Smooth muscle cell of trachea (primary cell): Measurements from ENCODE around the gene VPS35L. TPM values are rescaled to one million over a fixed set of nuclear protein-coding genes. Genes with fewer than 3 reads are reported as not detected.

Experiments
- total RNA-seq: library from RNA; depleted of rRNA; stranded (reverse); fragments of >200 nt; gene quantifications from 2 replicates; pipeline ENCODE4 v1.2.1, GENCODE V29; 2014

Gene VPS35L, protein sequence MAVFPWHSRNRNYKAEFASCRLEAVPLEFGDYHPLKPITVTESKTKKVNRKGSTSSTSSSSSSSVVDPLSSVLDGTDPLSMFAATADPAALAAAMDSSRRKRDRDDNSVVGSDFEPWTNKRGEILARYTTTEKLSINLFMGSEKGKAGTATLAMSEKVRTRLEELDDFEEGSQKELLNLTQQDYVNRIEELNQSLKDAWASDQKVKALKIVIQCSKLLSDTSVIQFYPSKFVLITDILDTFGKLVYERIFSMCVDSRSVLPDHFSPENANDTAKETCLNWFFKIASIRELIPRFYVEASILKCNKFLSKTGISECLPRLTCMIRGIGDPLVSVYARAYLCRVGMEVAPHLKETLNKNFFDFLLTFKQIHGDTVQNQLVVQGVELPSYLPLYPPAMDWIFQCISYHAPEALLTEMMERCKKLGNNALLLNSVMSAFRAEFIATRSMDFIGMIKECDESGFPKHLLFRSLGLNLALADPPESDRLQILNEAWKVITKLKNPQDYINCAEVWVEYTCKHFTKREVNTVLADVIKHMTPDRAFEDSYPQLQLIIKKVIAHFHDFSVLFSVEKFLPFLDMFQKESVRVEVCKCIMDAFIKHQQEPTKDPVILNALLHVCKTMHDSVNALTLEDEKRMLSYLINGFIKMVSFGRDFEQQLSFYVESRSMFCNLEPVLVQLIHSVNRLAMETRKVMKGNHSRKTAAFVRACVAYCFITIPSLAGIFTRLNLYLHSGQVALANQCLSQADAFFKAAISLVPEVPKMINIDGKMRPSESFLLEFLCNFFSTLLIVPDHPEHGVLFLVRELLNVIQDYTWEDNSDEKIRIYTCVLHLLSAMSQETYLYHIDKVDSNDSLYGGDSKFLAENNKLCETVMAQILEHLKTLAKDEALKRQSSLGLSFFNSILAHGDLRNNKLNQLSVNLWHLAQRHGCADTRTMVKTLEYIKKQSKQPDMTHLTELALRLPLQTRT
- total RNA-seq = 49.3 and 53.3 TPM in 2 replicates

DNA sequence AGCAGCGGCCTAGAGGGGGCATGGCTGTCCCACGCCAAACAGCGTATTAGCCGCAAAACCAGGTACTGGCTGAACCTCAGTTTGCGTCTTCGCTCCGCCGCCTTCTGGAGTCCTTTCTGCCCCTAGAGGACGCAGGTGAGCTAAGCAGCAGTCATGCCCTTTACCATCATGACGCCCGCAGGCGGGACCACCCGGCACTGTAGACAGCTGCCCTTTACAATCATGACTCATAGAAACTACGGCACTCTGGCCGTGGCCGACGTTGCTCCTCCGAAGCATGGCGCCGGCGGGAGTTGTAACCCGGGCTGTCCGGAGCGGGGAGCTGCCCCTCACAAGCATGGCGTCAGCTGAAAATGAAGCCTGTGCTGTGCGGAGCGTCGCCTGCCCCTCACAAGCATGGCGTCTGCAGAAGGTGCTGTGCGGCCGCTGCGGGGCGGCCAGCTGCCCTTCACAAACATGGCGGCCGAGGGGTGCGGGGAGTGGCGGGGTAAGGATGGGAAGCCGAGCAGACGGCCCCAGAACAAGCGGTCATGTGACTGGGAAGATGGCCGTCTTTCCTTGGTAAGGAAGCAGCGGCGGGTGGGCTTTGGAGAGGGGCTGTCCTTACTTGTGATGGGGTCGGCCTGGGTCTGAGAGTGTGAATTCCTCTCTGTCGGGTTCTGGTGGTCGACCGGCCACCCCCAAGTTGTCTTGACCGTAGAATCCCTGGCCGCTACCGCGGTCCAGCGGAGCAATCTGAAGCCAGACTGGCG lies at the start of gene VPS35L:
TSS of gene VPS35L (plus strand) at position 518 of the 752 bp plus-strand sequence. CDS start at position 545, 27 bp downstream.

DNA sequence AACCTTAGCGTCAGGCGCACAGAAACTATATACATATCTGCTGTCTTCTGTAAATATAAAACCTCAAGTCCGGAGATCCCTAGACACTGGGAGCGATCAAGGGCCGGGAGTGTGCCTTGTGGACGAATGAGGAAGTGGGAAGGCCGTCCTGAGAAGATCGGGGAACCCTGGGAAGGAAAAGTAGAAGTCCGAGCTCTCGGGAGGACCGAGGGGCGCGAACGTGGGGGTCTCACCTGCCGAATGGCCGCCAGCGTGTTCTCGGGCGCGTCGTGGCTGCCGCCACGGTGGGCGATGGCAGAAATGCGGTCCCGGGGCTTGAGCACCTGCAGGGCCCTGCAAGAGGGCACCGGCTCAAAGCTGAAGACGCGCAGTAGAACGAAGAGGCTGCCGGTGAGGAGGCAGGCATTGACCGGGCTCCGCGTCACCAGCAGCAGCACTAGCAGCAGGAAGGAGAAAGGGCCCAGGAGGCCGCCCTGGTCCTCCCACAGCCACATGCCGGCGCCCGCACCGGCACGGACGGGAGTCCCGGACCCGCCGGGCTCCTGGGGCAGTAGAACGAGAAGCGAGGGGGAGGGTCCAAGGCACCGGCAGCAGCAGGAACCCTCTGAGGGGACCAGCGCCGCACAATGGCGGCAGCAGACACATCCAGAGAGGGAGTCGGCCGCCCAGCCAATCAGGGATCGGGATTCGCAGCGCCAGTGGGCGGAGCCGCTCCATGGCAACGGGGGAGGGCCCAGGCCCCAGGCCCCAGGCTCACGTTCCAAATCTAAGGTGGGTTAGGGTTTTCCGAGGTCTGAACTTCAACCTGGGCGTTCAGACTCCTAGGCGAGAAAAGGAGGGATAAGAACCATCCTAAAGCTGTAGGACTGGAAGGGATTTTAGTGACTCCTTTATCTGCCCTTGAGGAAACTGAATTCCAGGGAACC lies 33.8 kb upstream of the VPS35L start, which contains the start of gene GDE1:
TSS of gene GDE1 (minus strand) at position 628 of the 926 bp plus-strand sequence. CDS start at position 494, 134 bp downstream.

DNA sequence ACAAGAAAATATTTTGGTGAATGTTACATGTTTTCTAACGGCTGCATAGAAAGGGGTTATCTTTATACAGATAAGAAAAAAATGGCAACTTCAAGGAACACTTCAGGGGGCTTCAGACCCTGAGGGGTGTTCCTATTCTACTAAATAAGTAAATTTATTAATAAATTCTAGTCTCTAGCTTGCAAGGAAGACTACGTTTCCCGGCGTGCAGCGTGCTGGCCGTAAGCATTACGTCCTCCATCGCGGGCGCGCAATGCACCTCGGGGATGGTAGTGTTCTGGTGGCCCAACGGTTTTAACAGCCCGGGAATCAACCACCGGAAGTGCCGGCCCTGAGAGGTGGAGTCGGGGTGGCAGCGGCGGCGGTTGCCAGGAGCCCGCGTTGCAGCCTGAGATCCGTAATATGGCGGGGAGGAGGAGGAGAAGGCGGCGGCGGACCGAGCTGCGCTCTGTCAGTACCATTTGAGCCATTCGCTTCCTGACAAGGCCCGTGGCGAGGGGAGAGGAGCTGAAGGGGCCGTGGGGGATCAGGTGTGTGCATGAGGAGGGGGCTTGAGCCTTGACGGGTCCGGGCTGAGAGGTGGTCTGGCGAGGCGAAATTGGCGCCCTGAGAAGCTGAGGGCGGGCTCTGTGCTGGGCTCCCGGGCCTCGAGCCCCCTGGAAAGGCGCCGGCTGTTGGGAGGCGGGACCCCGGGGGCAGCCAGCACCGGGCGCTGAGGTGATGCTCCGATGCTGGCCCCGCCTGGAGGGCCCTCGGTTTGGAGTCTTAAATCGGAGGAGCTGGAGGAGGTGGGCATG lies 31.7 kb upstream of the VPS35L start, which contains the start of gene CCP110:
TSS of gene CCP110 (plus strand) at position 384 of the 797 bp plus-strand sequence. CDS start 3,940 bp downstream, outside the sequence.

DNA sequence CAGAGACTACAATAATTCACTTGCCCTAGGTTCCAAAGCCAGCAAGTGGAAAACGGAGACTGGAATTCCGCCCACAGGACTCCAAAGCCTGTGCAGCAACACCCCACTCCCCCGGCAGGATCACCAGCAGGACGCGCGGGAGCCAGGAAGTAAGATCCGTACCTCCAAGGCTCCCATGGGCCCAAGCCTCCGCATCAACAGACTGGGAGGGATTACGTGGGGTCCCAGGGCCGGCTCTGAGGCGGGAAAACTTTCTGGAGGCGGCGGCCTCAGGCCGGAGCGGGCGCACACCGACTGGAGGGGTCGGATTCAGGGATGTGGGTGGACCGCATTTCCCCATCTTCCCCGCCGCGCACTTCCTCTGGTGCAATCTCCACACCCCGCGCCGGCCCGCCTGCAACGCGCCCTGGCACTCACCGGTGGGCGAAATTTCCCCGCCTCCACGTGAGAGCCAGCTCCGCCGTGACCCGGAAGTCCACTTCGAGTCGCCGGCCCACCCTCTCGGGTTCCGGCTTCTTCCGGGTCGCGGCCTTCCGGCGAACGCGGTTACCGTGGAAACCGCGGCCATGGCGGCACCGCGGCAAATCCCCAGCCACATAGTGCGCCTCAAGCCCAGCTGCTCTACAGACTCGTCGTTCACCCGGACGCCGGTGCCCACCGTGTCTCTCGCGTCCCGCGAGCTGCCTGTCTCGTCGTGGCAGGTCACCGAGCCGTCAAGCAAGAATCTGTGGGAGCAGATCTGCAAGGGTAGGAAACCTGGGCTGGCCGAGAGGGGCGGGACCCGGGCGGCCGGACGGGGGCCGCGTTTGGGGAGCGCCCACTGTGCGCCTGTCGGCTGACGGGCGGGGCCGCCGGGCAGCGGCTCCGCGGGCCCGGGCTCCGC lies 162.5 kb downstream of the VPS35L start, which contains the start of the genes IQCK and KNOP1:
TSS of gene IQCK (plus strand) at position 531 of the 883 bp plus-strand sequence. CDS start at position 567, 36 bp downstream.
TSS of gene KNOP1 (minus strand) at position 487 of the 883 bp plus-strand sequence. CDS start 3,192 bp downstream, outside the sequence.

Other genes starting within 250 kb of the VPS35L start
- not detected in 2 replicates for gene TMC5, start 137.8 kb upstream of the VPS35L start, total RNA-seq
- 74.9 and 76.2 TPM in 2 replicates for gene GDE1, start 33.6 kb upstream of the VPS35L start, total RNA-seq
- gene CCP110, start 31.8 kb upstream of the VPS35L start, total RNA-seq = 9.3 and 16.3 TPM in 2 replicates
- gene KNOP1, start 162.5 kb downstream of the VPS35L start, total RNA-seq = 9.8 and 12.5 TPM in 2 replicates
- 7.8 and 11.2 TPM in 2 replicates for gene IQCK, start 162.6 kb downstream of the VPS35L start, total RNA-seq